Panc1 (cell line): ENCODE results near the gene TAP2. TPM values are rescaled to one million over a fixed set of nuclear protein-coding genes. Genes with fewer than 3 reads are reported as not detected.

Experiments
- ATAC-seq: fragments of 200-7000 bp; cut with Tn5 transposase; 2 replicates; pipeline ENCODE4 v1.9.1; 2020; ENCODE audit warnings: mild to moderate bottlenecking, moderate library complexity
- BruUV-seq: library from RNA; stranded (reverse); fragments of 400-500 nt; replicated peaks from 2 replicates; lab custom pipeline; 2021; lab: Mats Ljungman, UMichigan
- CTCF ChIA-PET: fragments of 300-600 bp; sonication (Branson Sonifier 250); formaldehyde crosslinking; loops from one replicate; lab custom pipeline; 2022; ENCODE audit warnings: antibody characterized with exemption; lab: Charles Lee
- POLR2A ChIA-PET: fragments of 300-600 bp; sonication (Branson Sonifier 250); formaldehyde crosslinking; loops from one replicate; lab custom pipeline; 2022; ENCODE audit warnings: antibody characterized with exemption; lab: Charles Lee
- DNase-seq: peaks from one replicate; pipeline ENCODE4 v3.0.0-alpha.2; 2010; ENCODE audit warnings: low read depth, low spot score
- H3K27ac ChIP-seq: 2 replicates; pipeline ENCODE4 v1.5.1; 2011; ENCODE audit warnings: mild to moderate bottlenecking, low read length, inconsistent platforms
- H3K27me3 ChIP-seq: fragments of 200-500 bp; sonication (Bioruptor generic); 2 replicates; pipeline ENCODE4 v1.6.0; 2014; ENCODE audit warnings: low read length, inconsistent platforms; ENCODE audit not compliant: control insufficient read depth, insufficient read depth
- H3K36me3 ChIP-seq: fragments of 200-500 bp; sonication (Bioruptor generic); 2 replicates; pipeline ENCODE4 v1.5.1; 2014; ENCODE audit warnings: inconsistent platforms, mild to moderate bottlenecking, low read length, moderate library complexity; ENCODE audit not compliant: control insufficient read depth, insufficient read depth
- H3K4me1 ChIP-seq: 2 replicates; pipeline ENCODE4 v1.5.1; 2011; ENCODE audit warnings: inconsistent platforms, mild to moderate bottlenecking, low read length, moderate library complexity; ENCODE audit not compliant: control insufficient read depth, insufficient read depth
- H3K4me3 ChIP-seq, 2 experiments: 2 replicates each; pipeline ENCODE4 v1.5.1; 2011 to 2012; ENCODE audit warnings: low read depth in 2 of 2, low read length in 2 of 2, mild to moderate bottlenecking in 2 of 2, inconsistent platforms in 1 of 2, moderate library complexity in 1 of 2
- H3K9me3 ChIP-seq: fragments of 200-500 bp; sonication (Bioruptor generic); 2 replicates; pipeline ENCODE4 v1.5.1; 2014; ENCODE audit warnings: low read depth, mild to moderate bottlenecking, inconsistent platforms, low read length, moderate library complexity; ENCODE audit not compliant: control insufficient read depth, insufficient read depth
- POLR2AphosphoS5 ChIP-seq: IDR thresholded peaks from 2 replicates; pipeline ENCODE4 v1.6.1; 2012; ENCODE audit warnings: mild to moderate bottlenecking, low read depth, low read length, moderate library complexity
- SIN3A ChIP-seq: IDR thresholded peaks from 2 replicates; pipeline ENCODE4 v1.6.1; 2012; ENCODE audit warnings: low read depth, mild to moderate bottlenecking, low read length, moderate library complexity, borderline replicate concordance; ENCODE audit not compliant: insufficient read depth
- TCF7L2 ChIP-seq: IDR thresholded peaks from 2 replicates; pipeline ENCODE4 v1.6.1; 2011; ENCODE audit warnings: mild to moderate bottlenecking, low read depth, low read length, inconsistent platforms
- in situ Hi-C: cut with HindIII; loops from 2 replicates; pipeline ENCODE4 v1.10.0; 2016; ENCODE audit warnings: low sequenced_read_pairs, low pct_unique_long_range_greater_than_20kb
- intact Hi-C: fragments of 100-400 bp; cut with micrococcal nuclease; formaldehyde crosslinking; loops from one replicate; pipeline ENCODE4 v1.10.0; 2022; ENCODE audit not compliant: unreplicated experiment
- total RNA-seq: library from RNA; stranded (reverse); gene quantifications from one replicate; pipeline ENCODE4 v1.2.1, GENCODE V29; 2021; ENCODE audit not compliant: unreplicated experiment
- TF ChIP-seq, protein P1 (sequence below), 2 experiments: IDR thresholded peaks; 2 replicates each; pipeline ENCODE4 v1.6.1; 2011 to 2012; ENCODE audit warnings: low read depth in 2 of 2, control low read depth in 1 of 2, low read length in 1 of 2, mild to moderate bottlenecking in 1 of 2, moderate library complexity in 1 of 2; ENCODE audit not compliant: insufficient read depth in 1 of 2
- TF ChIP-seq, protein P2 (sequence below): fragments of 450-650 bp; IDR thresholded peaks from 2 replicates; pipeline ENCODE4 v1.5.1; 2017; ENCODE audit warnings: mild to moderate bottlenecking

Gene TAP2
- total RNA-seq, 1 experiment from 2014 or later = 93.6 TPM

DNA sequence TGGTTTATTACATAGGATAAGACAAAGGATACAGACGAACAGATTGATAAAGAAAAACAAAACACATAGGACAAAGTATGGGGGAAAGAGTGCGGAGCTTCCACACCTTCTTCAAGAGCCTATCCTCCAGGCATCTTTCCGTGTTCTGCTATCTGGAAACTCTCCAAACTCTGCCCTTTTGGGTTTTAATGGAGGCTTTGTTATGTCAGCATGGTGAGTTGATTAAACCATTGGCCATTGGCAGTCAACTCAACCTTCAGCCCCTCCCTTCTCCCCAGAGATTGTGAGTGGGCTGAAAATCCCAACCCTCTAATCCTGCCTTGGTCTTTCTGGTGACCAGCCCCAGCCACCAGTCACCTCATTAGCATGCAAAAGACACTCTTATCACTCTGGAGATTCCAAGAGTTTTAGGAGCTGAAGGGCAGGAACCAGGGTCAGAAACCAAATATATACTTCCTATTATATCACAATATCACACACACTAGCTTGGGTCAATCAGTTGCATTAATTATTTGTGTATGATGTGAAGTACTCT lies 45.6 kb downstream of the TAP2 start:
- H3K4me3 ChIP-seq = no peak overlapping the region
- H3K36me3 ChIP-seq = no peaks in the 10 kb centered on the region
- H3K9me3 ChIP-seq = no peaks in the 10 kb centered on the region
- peaks cover 28% of the 10 kb centered on the region for H3K27me3 ChIP-seq
- in situ Hi-C loops (no loop called here), intact Hi-C loops (no loop called here)
- peaks cover 3% of the 10 kb centered on the region for H3K4me1 ChIP-seq
- ChIA-PET POLR2A (no interaction called here), CTCF (no interaction called here)
- no peak for DNase-seq
- no peak for ATAC-seq
- TF ChIP-seq TCF7L2 = no peak
- TF ChIP-seq, protein P1, sequence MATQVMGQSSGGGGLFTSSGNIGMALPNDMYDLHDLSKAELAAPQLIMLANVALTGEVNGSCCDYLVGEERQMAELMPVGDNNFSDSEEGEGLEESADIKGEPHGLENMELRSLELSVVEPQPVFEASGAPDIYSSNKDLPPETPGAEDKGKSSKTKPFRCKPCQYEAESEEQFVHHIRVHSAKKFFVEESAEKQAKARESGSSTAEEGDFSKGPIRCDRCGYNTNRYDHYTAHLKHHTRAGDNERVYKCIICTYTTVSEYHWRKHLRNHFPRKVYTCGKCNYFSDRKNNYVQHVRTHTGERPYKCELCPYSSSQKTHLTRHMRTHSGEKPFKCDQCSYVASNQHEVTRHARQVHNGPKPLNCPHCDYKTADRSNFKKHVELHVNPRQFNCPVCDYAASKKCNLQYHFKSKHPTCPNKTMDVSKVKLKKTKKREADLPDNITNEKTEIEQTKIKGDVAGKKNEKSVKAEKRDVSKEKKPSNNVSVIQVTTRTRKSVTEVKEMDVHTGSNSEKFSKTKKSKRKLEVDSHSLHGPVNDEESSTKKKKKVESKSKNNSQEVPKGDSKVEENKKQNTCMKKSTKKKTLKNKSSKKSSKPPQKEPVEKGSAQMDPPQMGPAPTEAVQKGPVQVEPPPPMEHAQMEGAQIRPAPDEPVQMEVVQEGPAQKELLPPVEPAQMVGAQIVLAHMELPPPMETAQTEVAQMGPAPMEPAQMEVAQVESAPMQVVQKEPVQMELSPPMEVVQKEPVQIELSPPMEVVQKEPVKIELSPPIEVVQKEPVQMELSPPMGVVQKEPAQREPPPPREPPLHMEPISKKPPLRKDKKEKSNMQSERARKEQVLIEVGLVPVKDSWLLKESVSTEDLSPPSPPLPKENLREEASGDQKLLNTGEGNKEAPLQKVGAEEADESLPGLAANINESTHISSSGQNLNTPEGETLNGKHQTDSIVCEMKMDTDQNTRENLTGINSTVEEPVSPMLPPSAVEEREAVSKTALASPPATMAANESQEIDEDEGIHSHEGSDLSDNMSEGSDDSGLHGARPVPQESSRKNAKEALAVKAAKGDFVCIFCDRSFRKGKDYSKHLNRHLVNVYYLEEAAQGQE (IDR thresholded peaks at IDR 0.05; ENCODE audit: insufficient read depth in 1 of 2, low read depth in 2 of 2, low read length in 1 of 2) = no peak
- TF ChIP-seq, protein P2, sequence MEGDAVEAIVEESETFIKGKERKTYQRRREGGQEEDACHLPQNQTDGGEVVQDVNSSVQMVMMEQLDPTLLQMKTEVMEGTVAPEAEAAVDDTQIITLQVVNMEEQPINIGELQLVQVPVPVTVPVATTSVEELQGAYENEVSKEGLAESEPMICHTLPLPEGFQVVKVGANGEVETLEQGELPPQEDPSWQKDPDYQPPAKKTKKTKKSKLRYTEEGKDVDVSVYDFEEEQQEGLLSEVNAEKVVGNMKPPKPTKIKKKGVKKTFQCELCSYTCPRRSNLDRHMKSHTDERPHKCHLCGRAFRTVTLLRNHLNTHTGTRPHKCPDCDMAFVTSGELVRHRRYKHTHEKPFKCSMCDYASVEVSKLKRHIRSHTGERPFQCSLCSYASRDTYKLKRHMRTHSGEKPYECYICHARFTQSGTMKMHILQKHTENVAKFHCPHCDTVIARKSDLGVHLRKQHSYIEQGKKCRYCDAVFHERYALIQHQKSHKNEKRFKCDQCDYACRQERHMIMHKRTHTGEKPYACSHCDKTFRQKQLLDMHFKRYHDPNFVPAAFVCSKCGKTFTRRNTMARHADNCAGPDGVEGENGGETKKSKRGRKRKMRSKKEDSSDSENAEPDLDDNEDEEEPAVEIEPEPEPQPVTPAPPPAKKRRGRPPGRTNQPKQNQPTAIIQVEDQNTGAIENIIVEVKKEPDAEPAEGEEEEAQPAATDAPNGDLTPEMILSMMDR = no peak
- no peak for TF ChIP-seq SIN3A
- TF ChIP-seq POLR2AphosphoS5 = no peak
- H3K27ac ChIP-seq = no peak overlapping the region
- BruUV-seq = no TSS peak

DNA sequence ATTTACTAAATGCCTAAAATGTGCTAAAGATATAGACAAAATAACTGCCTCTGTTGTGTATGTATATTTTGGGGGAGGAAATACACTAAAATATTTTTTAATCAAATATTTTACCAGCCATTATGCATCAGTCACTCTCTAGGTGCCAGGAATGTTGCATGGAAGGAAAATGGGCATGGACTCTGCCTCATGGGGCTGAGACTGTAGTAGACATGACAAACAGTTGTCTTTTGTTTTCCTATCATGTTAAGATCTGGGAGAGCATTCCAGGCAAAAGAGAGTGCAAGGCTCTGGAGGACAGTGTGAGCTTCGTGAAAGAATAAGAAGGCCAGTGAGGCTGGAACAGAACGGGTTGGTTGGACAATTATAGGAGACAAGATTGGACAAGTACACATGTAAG lies 48.2 kb downstream of the TAP2 start:
- intact Hi-C loops = no loop called here
- POLR2A ChIA-PET = no interaction called here
- DNase-seq = no peak

More for the DNA sequence above, 48.2 kb downstream of the TAP2 start:
- Histone ChIP-seq H3K4me1 (no peaks in the 10 kb centered on the region), H3K9me3 (no peaks in the 10 kb centered on the region), H3K4me3 (no peak overlapping the region), H3K36me3 (no peaks in the 10 kb centered on the region), H3K27ac (no peak overlapping the region), H3K27me3 (peaks cover 34% of the 10 kb centered on the region)
- TF ChIP-seq TCF7L2 (no peak), SIN3A (no peak), POLR2AphosphoS5 (no peak)
- TF ChIP-seq, protein P1 (IDR thresholded peaks at IDR 0.05; ENCODE audit: insufficient read depth in 1 of 2, low read depth in 2 of 2, low read length in 1 of 2) = no peak
- CTCF ChIA-PET = no interaction called here
- peak; percentile 67; the same call in 1 of the 2 replicates for ATAC-seq
- BruUV-seq = no TSS peak
- in situ Hi-C loops = no loop called here

Other genes starting within 250 kb of the TAP2 start
- gene HLA-DRB1, start 248.9 kb downstream of the TAP2 start, total RNA-seq = 1.1 TPM
- gene HLA-DQA1, start 201.3 kb downstream of the TAP2 start, total RNA-seq = 0.39 TPM
- gene HLA-DQB1, start 172.1 kb downstream of the TAP2 start, total RNA-seq = 0.51 TPM
- gene HLA-DQA2, start 97.3 kb downstream of the TAP2 start, total RNA-seq = not detected
- gene HLA-DQB2, start 75.2 kb downstream of the TAP2 start, total RNA-seq = not detected
- gene HLA-DOB, start 21.7 kb downstream of the TAP2 start, total RNA-seq = 0.39 TPM
- 43.8 TPM for gene PSMB8, start 5.3 kb upstream of the TAP2 start, total RNA-seq
- gene TAP1, start 15.0 kb upstream of the TAP2 start, total RNA-seq = 74.7 TPM
- 41.5 TPM for gene PSMB9, start 15.5 kb upstream of the TAP2 start, total RNA-seq
- gene HLA-DMB, start 102.3 kb upstream of the TAP2 start, total RNA-seq = 0.44 TPM
- gene HLA-DMA, start 114.4 kb upstream of the TAP2 start, total RNA-seq = 2.8 TPM
- gene BRD2, start 129.9 kb upstream of the TAP2 start, total RNA-seq = 209 TPM
- gene HLA-DOA, start 170.9 kb upstream of the TAP2 start, total RNA-seq = 0.08 TPM
- gene HLA-DPA1, start 234.9 kb upstream of the TAP2 start, total RNA-seq = 0.69 TPM
- 0.64 TPM for gene HLA-DPB1, start 237.3 kb upstream of the TAP2 start, total RNA-seq